ENCODE measurements around the gene PTPN1.
A peak's percentile ranks its signal among the peaks of the same experiment; 100 is the strongest.

The PTPN1 gene

DNA sequence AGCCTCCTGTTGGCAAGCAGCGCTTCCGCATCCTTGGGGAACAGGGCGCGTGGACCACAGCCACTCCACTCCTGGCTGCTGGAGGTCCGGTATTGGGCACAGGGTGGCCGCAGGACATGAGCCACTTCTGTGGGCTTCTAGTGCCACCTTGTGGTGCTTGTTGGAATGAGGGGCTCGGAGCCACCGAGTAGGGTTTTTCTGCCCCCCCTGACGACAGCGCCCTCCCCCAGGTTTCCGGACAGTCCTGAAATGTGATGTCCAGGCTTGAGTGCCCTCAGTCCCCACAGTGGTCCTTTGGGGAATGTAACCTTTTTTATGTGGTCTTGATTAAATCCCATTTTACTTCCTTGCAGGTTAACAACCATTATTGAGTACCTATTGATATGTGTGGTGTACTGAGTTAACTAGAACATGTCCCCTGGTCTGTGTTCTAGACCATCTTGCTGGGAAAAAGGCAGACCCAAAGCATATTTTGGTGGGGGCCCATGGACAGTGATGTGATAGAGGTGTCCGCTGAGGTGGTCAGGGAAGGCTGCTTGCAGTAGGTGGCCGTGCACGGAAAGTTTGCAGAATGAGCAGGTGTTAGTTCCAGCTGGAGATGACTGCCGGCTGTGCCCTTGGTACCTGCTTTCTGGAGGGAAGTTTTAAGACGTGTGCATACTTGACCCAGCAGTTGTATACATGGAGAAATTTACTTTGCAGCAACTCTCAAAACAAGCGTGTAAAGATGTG, 70.0 kb downstream of the PTPN1 start:
- peak in 3 of 4 experiments; percentile 13 to 35 (median 35) for DNase-seq

DNA sequence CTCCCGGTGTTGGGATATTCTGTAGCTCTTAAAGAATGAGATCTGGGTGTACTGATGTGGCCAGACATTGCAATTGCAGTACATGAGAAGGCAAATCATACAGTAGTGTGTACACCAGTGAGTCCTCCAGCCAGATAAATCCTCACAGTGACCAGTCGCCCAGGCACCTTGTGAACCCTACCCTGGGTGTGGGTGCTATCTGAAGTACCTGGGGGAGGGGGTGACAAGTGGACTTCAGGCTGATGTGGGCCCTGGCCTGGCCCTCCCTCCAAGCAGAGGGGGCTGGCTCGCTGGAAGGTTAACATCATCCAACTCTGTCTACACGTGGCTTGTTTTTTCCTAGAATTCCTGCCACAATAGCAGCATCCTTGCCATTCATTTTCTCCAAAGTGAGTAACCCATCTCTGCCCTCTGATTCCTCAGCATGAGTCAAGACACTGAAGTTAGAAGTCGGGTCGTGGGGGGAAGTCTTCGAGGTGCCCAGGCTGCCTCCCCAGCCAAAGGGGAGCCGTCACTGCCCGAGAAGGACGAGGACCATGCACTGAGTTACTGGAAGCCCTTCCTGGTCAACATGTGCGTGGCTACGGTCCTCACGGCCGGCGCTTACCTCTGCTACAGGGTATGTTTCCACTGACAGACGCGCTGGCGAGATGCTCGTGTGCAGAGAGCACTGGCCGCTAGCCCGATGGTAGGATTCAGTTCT, 70.8 kb downstream of the PTPN1 start:
- DNase-seq = no peak

DNA sequence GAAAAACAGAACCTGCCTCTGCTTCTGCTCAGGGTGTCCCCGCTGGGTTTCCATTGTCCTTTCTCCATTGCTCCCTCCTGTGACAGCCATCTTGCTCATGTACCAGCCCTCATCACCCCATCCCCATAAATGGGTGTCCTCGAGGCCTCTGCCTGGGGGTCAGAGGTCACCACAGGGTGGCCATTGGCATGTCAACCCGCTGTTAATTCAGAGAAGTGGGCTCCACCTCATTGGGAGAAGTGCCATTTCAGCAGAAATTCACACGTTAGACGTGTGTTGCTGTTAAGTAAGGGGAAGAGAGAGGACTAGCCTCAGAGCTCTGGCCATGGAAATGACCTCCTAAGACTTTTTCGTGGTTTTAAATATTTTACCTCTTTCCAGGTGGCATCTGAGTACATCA, 71.9 kb downstream of the PTPN1 start:
- DNase-seq = no peak

DNA sequence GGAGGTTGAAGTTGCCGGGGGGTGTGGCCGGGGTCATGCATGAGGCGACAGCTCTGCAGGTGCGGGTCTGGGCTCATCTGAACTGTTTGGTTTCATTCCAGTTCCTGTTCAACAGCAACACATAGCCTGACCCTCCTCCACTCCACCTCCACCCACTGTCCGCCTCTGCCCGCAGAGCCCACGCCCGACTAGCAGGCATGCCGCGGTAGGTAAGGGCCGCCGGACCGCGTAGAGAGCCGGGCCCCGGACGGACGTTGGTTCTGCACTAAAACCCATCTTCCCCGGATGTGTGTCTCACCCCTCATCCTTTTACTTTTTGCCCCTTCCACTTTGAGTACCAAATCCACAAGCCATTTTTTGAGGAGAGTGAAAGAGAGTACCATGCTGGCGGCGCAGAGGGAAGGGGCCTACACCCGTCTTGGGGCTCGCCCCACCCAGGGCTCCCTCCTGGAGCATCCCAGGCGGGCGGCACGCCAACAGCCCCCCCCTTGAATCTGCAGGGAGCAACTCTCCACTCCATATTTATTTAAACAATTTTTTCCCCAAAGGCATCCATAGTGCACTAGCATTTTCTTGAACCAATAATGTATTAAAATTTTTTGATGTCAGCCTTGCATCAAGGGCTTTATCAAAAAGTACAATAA, 72.5 kb downstream of the PTPN1 start:
- DNase-seq = no peak

DNA sequence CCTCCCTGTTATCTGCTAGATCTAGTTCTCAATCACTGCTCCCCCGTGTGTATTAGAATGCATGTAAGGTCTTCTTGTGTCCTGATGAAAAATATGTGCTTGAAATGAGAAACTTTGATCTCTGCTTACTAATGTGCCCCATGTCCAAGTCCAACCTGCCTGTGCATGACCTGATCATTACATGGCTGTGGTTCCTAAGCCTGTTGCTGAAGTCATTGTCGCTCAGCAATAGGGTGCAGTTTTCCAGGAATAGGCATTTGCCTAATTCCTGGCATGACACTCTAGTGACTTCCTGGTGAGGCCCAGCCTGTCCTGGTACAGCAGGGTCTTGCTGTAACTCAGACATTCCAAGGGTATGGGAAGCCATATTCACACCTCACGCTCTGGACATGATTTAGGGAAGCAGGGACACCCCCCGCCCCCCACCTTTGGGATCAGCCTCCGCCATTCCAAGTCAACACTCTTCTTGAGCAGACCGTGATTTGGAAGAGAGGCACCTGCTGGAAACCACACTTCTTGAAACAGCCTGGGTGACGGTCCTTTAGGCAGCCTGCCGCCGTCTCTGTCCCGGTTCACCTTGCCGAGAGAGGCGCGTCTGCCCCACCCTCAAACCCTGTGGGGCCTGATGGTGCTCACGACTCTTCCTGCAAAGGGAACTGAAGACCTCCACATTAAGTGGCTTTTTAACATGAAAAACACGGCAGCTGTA, 73.4 kb downstream of the PTPN1 start:
- no peak for DNase-seq

DNA sequence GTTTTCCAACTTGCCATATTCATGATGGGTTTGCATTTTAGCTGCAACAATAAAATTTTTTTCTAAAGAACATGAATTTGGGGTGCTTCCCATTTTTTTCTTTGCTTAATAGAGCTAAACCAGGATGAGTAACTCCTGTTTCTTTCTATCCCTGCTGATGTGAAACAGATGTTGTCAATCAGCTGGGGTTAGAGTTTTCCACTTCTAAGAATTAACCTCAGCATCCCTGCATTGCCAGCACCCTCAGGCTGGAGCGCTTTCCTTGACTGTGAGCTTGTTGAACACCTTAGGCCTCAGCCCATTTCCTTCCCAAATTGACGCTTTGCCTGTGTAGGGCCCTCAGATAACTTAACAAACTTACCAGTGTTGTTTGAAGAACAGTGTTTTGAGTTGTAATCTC, 74.5 kb downstream of the PTPN1 start:
- DNase-seq = no peak

DNA sequence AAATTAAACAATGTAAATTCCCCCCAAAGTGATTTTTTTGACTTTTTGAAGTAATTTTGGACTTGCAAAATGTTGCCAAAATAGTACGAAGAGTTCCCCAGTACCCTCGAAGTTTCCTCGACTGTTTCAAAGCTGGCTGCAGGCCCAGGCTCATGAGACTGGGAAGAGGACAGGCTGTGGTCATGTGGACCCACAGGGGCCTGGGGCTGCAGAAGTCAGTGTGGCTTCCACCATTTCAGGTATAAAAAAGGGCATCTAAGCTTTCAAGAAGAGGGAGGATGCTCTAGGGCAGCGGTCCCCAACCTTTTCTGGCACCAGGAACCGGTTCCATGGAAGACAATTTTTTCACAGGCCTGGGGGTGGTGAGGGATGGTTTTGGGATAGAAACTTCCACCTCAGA, 75.0 kb downstream of the PTPN1 start:
- DNase-seq = no peak

DNA sequence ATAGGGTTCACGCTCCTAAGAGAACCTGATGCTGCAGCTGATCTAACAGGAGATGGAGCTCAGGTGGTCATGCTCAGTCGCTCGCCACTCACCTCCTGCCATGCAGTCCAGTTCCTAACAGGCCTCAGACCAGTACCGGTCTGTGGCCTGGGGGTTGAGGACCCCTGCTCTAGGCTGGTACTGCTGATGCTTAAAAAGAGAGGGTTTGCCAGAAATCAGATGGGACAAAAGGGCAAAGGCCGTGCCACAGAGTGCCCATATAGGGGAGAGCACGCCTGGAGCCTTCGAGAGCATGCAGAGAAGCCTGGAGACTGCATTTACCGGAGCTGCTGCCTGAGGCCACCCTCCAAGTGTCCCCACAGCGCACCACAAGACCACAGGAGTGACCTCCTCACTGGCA, 75.5 kb downstream of the PTPN1 start:
- no peak for DNase-seq

DNA sequence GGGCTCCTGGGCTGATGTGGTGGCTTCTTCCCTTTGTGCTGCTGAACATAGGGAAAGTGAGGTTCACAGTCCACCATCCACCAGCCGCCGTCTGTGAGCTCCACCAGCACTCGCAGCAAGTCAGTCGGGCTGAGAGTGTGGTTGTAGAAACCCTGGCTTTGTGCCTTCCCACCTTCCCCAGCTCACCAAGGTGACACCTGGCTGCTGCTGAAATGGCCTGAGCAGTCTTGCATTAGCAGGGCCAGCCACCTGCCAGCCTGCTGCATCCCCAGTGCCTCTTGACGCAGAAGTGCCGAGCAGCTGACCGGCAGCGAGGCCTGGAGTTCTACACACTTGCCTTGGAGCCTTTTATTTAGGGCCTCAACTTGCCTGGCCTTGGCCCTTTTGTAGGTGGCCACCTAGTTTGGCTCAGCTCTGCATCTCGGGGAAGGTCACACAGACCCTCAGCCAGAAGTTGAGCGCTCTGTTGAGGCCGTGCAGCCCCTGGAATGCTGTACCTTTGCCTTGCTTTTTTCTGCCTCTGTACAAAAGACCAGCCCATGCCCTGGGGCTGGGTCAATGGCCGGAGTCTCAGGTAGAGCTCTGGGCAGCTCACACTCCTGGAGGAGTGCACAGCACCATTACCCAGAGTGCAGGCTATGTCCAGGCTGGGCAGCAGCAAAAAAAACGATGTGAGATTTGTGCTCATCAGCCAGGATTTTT, 76.5 kb downstream of the PTPN1 start:
- no peak for DNase-seq

DNA sequence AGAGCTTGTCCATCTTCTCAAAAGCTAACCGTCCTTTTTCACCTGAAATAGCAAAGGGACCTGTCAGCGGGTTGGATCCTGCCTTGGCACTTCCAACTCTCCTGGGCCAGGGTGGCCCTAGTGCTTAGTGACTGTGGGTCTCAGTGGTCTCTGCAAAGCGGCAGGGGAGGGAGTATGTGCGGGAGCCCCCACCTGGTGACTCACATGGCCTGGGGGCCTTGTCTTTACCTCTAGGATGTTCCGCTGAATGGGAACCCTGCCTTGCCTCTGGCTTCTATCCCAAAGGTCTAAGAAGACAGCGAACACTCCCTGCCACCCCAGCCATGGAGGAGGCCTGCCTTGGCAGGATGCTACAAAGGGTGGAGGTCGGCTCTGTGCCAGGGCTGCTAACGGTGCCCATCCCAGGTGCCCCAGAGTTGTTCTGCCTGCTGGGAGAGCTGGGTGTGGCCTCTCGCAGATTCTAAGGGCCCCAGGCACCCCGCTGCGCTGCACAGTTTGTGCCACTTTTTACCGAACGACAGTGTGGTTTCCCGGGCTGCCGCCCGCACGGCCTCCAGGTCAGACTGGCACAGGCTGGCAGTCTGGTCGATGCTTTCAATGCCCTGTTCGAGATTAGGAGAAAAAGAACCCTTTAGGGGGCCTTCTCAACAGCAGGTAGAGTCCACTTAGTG, 77.2 kb downstream of the PTPN1 start:
- DNase-seq = no peak

DNA sequence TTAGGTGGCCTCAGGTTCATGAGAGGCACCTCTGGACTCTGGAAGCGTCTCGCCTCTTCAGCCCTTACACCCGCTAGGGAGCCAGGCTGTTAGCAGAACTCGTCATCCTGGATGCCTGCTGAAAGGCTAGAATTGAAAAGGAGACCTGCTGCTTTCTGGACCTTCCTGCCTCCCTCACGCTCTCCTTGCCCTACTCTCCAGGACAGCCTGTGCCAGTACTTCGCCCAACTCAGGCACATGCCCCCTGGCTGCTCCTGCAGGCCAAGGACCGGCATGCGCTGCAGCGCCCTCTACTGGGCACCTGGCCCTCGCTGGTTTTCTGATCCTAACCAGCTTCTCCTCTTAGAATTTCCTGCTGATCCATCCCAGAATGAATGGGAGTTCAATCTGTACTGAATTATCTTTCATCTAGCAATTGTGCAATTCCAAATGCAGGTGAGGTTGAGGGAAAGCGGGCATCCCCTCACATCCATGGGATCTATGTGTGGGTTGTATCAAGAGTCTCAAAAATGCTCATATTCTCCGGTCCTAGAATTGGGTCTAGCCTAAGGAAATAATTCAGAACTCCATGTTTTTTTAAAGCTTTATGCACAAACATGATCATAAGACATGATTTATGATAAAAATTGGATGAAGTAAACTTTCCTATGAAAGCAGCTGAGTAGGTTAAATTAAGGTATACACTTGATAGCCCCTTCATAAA, 78.0 kb downstream of the PTPN1 start:
- peak; percentile 39 to 72 (median 60) for DNase-seq

DNA sequence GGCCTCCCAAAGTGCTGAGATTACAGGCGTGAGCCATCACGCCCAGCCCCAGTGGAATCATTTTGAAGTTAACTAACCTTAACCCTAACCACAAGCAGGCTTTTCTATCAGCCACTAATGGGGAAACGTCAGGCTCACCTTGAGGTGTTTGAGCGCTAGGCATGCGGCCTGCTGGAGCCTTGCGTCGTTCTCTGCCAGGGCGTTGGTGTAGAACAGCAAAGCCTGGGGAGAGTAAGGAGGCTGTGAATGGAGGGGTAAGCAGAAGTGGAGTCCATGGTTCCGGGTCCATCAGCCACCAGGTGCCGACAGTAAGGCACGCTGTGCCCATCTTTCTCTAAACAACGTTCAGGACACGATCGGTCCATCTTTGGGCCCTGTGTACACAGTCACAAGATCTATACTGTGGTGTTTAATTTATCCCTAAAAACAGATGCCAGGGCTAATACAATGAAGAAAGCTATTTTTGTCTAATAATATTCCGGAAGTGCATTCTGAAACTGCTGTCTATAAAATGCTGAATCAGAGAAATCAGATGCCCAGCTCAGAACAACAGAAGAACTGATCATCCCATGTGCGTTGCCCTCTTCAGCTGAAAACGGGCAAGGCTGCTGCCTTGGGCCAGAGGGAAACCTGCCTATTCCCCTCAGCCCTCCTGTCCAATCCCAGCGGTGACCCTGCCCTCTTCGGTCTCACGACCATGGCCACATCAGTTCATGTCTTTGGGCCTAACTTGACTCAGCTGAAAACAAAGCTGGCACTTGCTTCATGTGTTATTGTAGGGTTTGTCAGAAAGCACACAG, 79.6 kb downstream of the PTPN1 start:
- DNase-seq = no peak

DNA sequence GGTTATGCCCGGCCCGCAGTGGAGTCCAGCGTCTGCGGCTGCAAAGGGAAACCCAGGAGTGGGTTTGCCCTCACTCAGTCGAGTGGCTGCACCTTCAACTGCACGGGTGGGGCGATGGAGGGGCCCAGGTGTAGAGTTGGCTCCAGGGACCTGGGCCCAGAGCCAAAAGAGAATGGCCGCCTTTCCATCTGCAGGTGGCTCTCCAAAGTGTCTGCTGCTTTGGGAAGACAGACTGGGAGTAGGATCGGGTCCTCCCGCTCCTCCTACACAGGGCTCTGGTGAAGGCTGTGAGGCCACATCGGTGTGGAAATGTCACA, 80.1 kb downstream of the PTPN1 start:
- DNase-seq = no peak

DNA sequence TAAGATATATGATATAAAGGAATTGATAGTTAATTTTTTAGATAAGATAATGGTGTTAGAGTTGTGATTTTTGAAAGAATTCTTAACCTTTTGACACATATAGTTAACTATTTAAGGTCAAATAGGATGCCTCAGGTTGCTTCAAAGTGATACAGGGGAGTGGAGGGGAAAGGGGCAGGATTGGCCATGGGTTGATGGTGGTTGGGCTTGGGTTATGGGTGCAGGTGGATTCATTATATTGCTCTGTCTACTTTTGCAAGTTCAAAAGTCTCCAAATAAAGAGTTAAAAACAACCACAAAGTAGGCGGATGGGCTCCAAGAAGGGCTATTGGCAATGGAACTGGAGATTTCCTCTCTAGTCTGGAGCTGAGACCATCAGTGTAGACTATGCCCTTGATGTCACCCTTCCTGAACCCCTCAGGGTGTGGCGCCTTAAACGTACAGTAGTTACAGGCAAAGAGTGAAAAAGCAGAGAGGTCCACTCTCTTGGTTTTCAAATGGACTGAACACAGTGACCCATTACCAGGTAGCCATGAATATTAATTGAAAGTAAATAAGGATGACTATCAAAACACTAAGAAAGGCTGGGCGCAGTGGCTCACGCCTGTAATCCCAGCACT, 81.2 kb downstream of the PTPN1 start:
- no peak for DNase-seq

DNA sequence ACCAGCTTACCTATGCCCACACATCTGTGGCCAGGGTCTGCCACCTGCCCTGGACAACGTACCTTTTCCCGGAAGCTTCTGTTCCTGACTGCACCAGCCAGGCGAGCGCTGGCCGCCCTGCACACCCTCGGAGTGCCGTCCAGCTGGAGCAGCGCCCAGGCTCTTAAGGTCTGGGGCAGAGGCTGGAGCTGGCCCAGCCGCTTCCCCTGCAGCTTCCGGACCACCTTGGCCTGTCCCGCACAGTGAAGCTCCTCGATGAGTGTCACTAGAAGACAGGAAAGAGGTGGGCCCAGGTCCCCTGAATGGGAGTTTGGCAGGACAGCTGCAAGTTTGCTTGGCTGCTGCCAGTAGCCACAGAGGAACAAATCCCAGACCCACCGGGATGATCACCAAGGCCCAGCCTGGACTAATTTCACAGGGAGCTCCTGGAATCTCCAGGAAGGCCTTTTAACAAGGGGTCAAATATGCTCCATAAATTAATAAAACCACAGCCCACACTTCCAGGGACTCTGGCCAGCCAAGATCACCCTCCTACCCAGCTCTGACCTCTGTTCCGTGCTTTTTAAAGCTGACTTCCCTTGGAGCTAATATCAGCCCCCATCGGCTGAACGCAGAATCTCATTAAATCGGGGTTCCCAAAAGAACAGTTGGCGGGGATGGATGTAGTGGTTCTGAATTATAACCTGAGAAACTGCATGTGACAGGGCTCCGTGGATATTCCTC, 82.3 kb downstream of the PTPN1 start:
- DNase-seq = no peak

DNA sequence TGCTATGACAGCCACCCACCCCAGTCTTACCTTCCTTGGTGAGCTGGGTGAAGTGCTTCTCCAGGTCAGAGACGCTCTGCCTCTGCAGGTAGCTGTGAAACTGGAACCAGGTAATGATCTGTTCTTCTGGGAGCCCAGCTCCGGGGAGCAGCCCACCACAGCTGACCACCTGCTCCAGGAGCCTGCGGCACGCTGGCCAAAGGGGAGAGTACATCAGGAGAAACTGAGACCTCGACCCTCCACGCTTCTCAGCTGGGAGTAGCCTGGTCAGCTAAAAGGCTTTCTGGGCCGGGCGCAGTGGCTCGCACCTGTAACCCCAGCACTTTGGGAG, 82.8 kb downstream of the PTPN1 start:
- no peak for DNase-seq

DNA sequence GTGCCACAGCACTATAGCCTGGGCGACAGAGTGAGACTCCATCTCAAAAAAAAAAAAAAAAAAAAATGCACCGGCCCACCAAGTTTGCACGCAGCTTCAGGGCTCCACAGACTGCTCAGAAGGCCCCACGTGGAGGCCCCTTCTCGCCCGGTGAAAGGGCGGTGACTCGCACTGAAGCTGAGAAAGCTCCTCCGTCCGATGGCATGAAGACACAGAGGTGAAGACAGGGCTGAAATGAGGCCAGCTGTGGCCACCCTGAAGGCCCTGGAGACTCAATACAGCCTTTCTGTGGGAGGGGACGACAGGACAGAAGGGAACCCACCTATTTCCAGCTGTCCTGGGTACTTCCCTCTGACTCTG, 84.0 kb downstream of the PTPN1 start:
- DNase-seq = no peak

DNA sequence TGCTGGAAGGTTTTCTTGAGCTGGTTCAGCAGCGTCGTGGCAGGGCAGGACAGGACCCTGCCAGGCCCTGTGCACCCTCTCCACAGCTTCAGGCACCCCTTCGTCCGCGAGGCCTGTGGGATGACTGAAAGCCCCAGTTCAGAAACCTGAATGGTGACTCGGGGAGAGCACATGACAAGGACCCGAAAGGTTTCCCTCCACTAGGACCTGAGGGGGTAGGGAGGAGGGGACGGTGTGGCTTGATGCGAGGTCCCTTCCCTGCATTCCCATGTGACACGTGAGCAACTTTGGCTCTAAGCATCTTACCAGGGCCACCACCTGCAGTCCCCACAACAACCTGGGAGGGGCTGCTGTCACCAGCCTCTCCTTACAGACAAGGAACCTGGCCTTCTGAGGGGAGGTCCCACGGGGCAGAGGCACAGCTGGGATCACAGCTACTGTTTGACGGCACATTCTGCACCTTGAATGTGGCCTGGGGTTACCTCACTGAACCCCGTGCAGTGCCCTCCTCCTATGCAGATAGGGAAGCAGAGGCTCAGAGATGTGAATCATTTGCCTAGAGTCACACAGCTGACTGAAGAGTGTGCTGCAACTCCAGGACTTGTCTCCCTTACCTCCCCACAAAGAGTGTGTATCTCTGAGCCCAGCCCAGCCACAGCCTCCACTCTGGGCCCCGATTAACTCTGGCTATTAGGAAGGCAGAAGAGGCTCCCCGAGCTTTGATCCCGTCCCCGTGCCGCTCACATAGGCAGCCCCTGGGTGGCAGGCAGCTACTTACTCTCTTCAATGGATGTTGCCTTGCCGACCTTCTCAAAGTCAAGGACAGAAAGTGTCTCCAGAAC, 84.6 kb downstream of the PTPN1 start:
- DNase-seq = no peak

DNA sequence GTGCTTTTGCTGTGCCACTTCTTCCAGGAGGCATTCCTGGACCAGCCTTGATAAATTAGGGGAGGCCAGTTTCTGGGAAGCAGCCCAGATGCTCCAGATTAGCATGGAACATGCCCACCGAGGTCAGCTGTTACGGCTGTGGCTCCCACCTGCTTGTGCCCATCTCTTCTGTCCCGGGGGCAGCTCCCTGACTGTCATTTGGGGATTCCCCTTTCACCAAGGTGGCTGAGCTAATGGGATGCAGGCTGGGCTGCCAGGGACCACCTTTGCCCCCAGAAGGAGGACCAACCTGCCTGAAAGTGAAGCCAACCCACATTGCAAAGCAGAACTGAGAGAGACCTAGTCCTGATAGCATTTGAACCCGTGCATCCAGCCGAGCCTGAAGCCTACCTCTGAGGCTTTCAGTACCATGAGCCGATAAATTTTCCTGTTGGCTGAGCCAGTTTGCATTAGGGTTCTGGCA, 85.3 kb downstream of the PTPN1 start:
- DNase-seq = no peak
